ENCODE data around the gene CXCL12.

Gene CXCL12

GRCh38 chr10:44366941-44367630 is 17.8 kb downstream of the CXCL12 start:
- no peak overlapping the region for H3K4me3 ChIP-seq (ENCODE audit: low read length)
- no peak for TF ChIP-seq CTCF (IDR thresholded peaks at IDR 0.05; ENCODE audit: insufficient read depth, low read depth, low read length, missing control alignments)
- no peak for DNase-seq (ENCODE audit: low read depth)

- TF ChIP-seq CTCF (IDR thresholded peaks at IDR 0.05; ENCODE audit: insufficient read depth, low read depth, low read length, missing control alignments): no peak
- H3K4me3 ChIP-seq (ENCODE audit: low read length): no peak overlapping the region
- DNase-seq (ENCODE audit: low read depth): no peak
Measured at GRCh38 chr10:44364566-44364965, 20.3 kb downstream of the CXCL12 start.

- no peak for DNase-seq (ENCODE audit: low read depth)
- TF ChIP-seq CTCF (IDR thresholded peaks at IDR 0.05; ENCODE audit: insufficient read depth, low read depth, low read length, missing control alignments): no peak
- H3K4me3 ChIP-seq (ENCODE audit: low read length): no peak overlapping the region
Measured at GRCh38 chr10:44363716-44364115, 21.2 kb downstream of the CXCL12 start.

GRCh38 chr10:44362866-44363711 is 21.8 kb downstream of the CXCL12 start:
- no peak overlapping the region for H3K4me3 ChIP-seq (ENCODE audit: low read length)
- DNase-seq (ENCODE audit: low read depth): no peak
- TF ChIP-seq CTCF (IDR thresholded peaks at IDR 0.05; ENCODE audit: insufficient read depth, low read depth, low read length, missing control alignments): no peak

- no peak for DNase-seq (ENCODE audit: low read depth)
- TF ChIP-seq CTCF (IDR thresholded peaks at IDR 0.05; ENCODE audit: insufficient read depth, low read depth, low read length, missing control alignments): no peak
- no peak overlapping the region for H3K4me3 ChIP-seq (ENCODE audit: low read length)
Measured at GRCh38 chr10:44361109-44361508, 23.8 kb downstream of the CXCL12 start.

- DNase-seq (ENCODE audit: low read depth): no peak
- no peak for TF ChIP-seq CTCF (IDR thresholded peaks at IDR 0.05; ENCODE audit: insufficient read depth, low read depth, low read length, missing control alignments)
- H3K4me3 ChIP-seq (ENCODE audit: low read length): no peak overlapping the region
Measured at GRCh38 chr10:44358080-44358771, 26.7 kb downstream of the CXCL12 start.
